Panc1 (cell line): ENCODE measurements around the gene NUDT13. TPM values are rescaled to one million over a fixed set of nuclear protein-coding genes. Genes with fewer than 3 reads are reported as not detected.
"Not testable (repeated sequence)": the region's sequence is repeated elsewhere in the genome, so short reads cannot be mapped to it uniquely, and the experiment has no call there.

Experiments
- ATAC-seq: fragments of 200-7000 bp; cut with Tn5 transposase; 2 replicates; pipeline ENCODE4 v1.9.1; 2020; ENCODE audit warnings: mild to moderate bottlenecking, moderate library complexity
- BruUV-seq: library from RNA; stranded (reverse); fragments of 400-500 nt; replicated peaks from 2 replicates; lab custom pipeline; 2021; lab: Mats Ljungman, UMichigan
- CTCF ChIA-PET: fragments of 300-600 bp; sonication (Branson Sonifier 250); formaldehyde crosslinking; loops from one replicate; lab custom pipeline; 2022; ENCODE audit warnings: antibody characterized with exemption; lab: Charles Lee
- POLR2A ChIA-PET: fragments of 300-600 bp; sonication (Branson Sonifier 250); formaldehyde crosslinking; loops from one replicate; lab custom pipeline; 2022; ENCODE audit warnings: antibody characterized with exemption; lab: Charles Lee
- DNase-seq: peaks from one replicate; pipeline ENCODE4 v3.0.0-alpha.2; 2010; ENCODE audit warnings: low read depth, low spot score
- H3K27ac ChIP-seq: 2 replicates; pipeline ENCODE4 v1.5.1; 2011; ENCODE audit warnings: mild to moderate bottlenecking, low read length, inconsistent platforms
- H3K27me3 ChIP-seq: fragments of 200-500 bp; sonication (Bioruptor generic); 2 replicates; pipeline ENCODE4 v1.6.0; 2014; ENCODE audit warnings: low read length, inconsistent platforms; ENCODE audit not compliant: control insufficient read depth, insufficient read depth
- H3K36me3 ChIP-seq: fragments of 200-500 bp; sonication (Bioruptor generic); 2 replicates; pipeline ENCODE4 v1.5.1; 2014; ENCODE audit warnings: inconsistent platforms, mild to moderate bottlenecking, low read length, moderate library complexity; ENCODE audit not compliant: control insufficient read depth, insufficient read depth
- H3K4me1 ChIP-seq: 2 replicates; pipeline ENCODE4 v1.5.1; 2011; ENCODE audit warnings: inconsistent platforms, mild to moderate bottlenecking, low read length, moderate library complexity; ENCODE audit not compliant: control insufficient read depth, insufficient read depth
- H3K4me3 ChIP-seq, 2 experiments: 2 replicates each; pipeline ENCODE4 v1.5.1; 2011 to 2012; ENCODE audit warnings: low read depth in 2 of 2, low read length in 2 of 2, mild to moderate bottlenecking in 2 of 2, inconsistent platforms in 1 of 2, moderate library complexity in 1 of 2
- H3K9me3 ChIP-seq: fragments of 200-500 bp; sonication (Bioruptor generic); 2 replicates; pipeline ENCODE4 v1.5.1; 2014; ENCODE audit warnings: low read depth, mild to moderate bottlenecking, inconsistent platforms, low read length, moderate library complexity; ENCODE audit not compliant: control insufficient read depth, insufficient read depth
- POLR2AphosphoS5 ChIP-seq: IDR thresholded peaks from 2 replicates; pipeline ENCODE4 v1.6.1; 2012; ENCODE audit warnings: mild to moderate bottlenecking, low read depth, low read length, moderate library complexity
- SIN3A ChIP-seq: IDR thresholded peaks from 2 replicates; pipeline ENCODE4 v1.6.1; 2012; ENCODE audit warnings: low read depth, mild to moderate bottlenecking, low read length, moderate library complexity, borderline replicate concordance; ENCODE audit not compliant: insufficient read depth
- TCF7L2 ChIP-seq: IDR thresholded peaks from 2 replicates; pipeline ENCODE4 v1.6.1; 2011; ENCODE audit warnings: mild to moderate bottlenecking, low read depth, low read length, inconsistent platforms
- in situ Hi-C: cut with HindIII; loops from 2 replicates; pipeline ENCODE4 v1.10.0; 2016; ENCODE audit warnings: low sequenced_read_pairs, low pct_unique_long_range_greater_than_20kb
- intact Hi-C: fragments of 100-400 bp; cut with micrococcal nuclease; formaldehyde crosslinking; loops from one replicate; pipeline ENCODE4 v1.10.0; 2022; ENCODE audit not compliant: unreplicated experiment
- total RNA-seq: library from RNA; stranded (reverse); gene quantifications from one replicate; pipeline ENCODE4 v1.2.1, GENCODE V29; 2021; ENCODE audit not compliant: unreplicated experiment
- TF ChIP-seq, protein P1 (sequence below), 2 experiments: IDR thresholded peaks; 2 replicates each; pipeline ENCODE4 v1.6.1; 2011 to 2012; ENCODE audit warnings: low read depth in 2 of 2, control low read depth in 1 of 2, low read length in 1 of 2, mild to moderate bottlenecking in 1 of 2, moderate library complexity in 1 of 2; ENCODE audit not compliant: insufficient read depth in 1 of 2
- TF ChIP-seq, protein P2 (sequence below): fragments of 450-650 bp; IDR thresholded peaks from 2 replicates; pipeline ENCODE4 v1.5.1; 2017; ENCODE audit warnings: mild to moderate bottlenecking

Gene NUDT13
- total RNA-seq, 1 experiment from 2014 or later: 6.1 TPM

DNA sequence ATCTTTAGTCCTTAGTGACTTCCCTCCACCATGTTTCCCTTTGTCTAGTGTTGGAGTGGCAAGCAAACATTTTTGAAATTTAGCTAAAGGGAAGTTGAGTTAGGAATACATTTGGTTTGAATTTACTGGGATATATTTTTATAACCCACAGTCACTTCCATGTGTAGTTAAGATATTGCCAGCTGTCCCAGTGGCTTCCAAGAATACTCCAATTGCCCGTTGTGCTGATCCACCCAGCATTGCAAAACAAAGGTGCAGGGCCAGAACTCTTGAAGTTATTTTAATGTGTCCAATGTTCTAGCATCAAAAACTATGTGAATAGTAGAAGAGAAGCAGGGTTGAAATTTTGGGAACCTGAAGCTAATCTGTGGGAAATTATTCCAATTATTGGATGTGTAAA lies 11.1 kb upstream of the NUDT13 start:
- H3K36me3 ChIP-seq: peaks cover 6% of the 10 kb centered on the region; the same call in 1 of the 2 replicates
- H3K27me3 ChIP-seq: no peaks in the 10 kb centered on the region
- in situ Hi-C loops: no loop called here
- ChIA-PET CTCF (no interaction called here), POLR2A (no interaction called here)
- intact Hi-C loops: no loop called here
- H3K4me1 ChIP-seq: peaks cover 11% of the 10 kb centered on the region
- H3K27ac ChIP-seq: no peak overlapping the region
- H3K9me3 ChIP-seq: no peaks in the 10 kb centered on the region
- ATAC-seq (no peak), DNase-seq (no peak)
- H3K4me3 ChIP-seq: no peak overlapping the region
- TF ChIP-seq SIN3A: no peak
- TF ChIP-seq, protein P1, sequence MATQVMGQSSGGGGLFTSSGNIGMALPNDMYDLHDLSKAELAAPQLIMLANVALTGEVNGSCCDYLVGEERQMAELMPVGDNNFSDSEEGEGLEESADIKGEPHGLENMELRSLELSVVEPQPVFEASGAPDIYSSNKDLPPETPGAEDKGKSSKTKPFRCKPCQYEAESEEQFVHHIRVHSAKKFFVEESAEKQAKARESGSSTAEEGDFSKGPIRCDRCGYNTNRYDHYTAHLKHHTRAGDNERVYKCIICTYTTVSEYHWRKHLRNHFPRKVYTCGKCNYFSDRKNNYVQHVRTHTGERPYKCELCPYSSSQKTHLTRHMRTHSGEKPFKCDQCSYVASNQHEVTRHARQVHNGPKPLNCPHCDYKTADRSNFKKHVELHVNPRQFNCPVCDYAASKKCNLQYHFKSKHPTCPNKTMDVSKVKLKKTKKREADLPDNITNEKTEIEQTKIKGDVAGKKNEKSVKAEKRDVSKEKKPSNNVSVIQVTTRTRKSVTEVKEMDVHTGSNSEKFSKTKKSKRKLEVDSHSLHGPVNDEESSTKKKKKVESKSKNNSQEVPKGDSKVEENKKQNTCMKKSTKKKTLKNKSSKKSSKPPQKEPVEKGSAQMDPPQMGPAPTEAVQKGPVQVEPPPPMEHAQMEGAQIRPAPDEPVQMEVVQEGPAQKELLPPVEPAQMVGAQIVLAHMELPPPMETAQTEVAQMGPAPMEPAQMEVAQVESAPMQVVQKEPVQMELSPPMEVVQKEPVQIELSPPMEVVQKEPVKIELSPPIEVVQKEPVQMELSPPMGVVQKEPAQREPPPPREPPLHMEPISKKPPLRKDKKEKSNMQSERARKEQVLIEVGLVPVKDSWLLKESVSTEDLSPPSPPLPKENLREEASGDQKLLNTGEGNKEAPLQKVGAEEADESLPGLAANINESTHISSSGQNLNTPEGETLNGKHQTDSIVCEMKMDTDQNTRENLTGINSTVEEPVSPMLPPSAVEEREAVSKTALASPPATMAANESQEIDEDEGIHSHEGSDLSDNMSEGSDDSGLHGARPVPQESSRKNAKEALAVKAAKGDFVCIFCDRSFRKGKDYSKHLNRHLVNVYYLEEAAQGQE (IDR thresholded peaks at IDR 0.05; ENCODE audit: insufficient read depth in 1 of 2, low read depth in 2 of 2, low read length in 1 of 2): no peak
- TF ChIP-seq, protein P2, sequence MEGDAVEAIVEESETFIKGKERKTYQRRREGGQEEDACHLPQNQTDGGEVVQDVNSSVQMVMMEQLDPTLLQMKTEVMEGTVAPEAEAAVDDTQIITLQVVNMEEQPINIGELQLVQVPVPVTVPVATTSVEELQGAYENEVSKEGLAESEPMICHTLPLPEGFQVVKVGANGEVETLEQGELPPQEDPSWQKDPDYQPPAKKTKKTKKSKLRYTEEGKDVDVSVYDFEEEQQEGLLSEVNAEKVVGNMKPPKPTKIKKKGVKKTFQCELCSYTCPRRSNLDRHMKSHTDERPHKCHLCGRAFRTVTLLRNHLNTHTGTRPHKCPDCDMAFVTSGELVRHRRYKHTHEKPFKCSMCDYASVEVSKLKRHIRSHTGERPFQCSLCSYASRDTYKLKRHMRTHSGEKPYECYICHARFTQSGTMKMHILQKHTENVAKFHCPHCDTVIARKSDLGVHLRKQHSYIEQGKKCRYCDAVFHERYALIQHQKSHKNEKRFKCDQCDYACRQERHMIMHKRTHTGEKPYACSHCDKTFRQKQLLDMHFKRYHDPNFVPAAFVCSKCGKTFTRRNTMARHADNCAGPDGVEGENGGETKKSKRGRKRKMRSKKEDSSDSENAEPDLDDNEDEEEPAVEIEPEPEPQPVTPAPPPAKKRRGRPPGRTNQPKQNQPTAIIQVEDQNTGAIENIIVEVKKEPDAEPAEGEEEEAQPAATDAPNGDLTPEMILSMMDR: no peak
- TF ChIP-seq POLR2AphosphoS5: no peak
- TF ChIP-seq TCF7L2: no peak
- BruUV-seq: no TSS peak

DNA sequence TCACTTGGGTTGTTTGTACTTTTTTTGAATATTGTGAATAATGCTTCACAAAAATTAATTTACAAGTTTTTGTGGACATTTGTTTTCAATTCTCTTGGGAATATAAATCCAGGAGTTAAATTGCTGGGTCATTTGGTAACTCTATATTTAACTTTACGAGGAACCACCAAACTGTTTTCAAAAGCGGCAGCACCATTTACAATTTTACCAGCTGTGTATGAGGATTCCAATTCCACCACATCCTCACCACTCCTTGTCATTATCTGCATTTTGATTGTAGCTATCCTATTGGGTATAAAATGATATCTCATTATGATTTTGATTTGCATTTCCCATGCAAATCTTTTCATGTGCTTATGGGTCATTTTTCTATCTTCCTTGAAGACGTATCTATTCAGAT lies 4.0 kb upstream of the NUDT13 start:
- no peaks in the 10 kb centered on the region for H3K4me1 ChIP-seq
- ChIA-PET POLR2A (interaction anchor here (0.6 kb wide), 1 partner anchor 9 kb away, joined by 7 read pairs; the partner anchor contains the start of gene P4HA1), CTCF (no interaction called here)
- ATAC-seq: no peak
- no peak overlapping the region for H3K4me3 ChIP-seq
- no peak for DNase-seq
- no peaks in the 10 kb centered on the region for H3K9me3 ChIP-seq
- no peak overlapping the region for H3K27ac ChIP-seq
- H3K36me3 ChIP-seq: no peaks in the 10 kb centered on the region
- no TSS peak for BruUV-seq
- in situ Hi-C loops: no loop called here
- intact Hi-C loops: no loop called here
- TF ChIP-seq SIN3A (no peak), POLR2AphosphoS5 (no peak), TCF7L2 (no peak)
- TF ChIP-seq, protein P1 (IDR thresholded peaks at IDR 0.05; ENCODE audit: insufficient read depth in 1 of 2, low read depth in 2 of 2, low read length in 1 of 2): no peak
- TF ChIP-seq, protein P2: no peak
- H3K27me3 ChIP-seq: no peaks in the 10 kb centered on the region

DNA sequence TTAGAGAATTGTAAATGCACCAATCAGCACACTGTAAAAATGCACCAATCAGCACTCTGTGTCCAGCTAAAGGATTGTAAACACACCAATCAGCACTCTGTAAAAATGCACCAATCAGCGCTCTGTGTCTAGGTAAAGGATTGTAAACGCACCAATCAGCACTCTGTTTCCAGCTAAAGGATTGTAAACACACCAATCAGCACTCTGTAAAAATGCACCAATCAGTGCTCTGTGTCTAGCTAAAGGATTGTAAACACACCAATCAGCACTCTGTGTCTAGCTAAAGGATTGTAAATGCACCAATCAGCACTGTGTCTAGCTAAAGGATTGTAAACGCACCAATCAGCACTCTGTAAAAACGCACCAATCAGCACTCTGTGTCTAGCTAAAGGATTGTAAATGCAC lies 1.0 kb upstream of the NUDT13 start:
- H3K9me3 ChIP-seq, in situ Hi-C loops, DNase-seq, H3K27ac ChIP-seq, H3K27me3 ChIP-seq, H3K36me3 ChIP-seq, ATAC-seq, H3K4me3 ChIP-seq, intact Hi-C loops, H3K4me1 ChIP-seq, BruUV-seq, CTCF ChIA-PET: not testable (repeated sequence)
- POLR2A ChIA-PET: interaction anchor here (0.7 kb wide), 1 partner anchor 699 kb away, joined by 3 read pairs; no protein-coding TSS in a partner anchor
